DND-41 (cell line): ENCODE measurements around the gene PLA2G10.

Experiments
- EZH2 ChIP-seq: IDR thresholded peaks from 3 replicates; pipeline ENCODE4 v1.6.1; 2012; ENCODE audit warnings: borderline replicate concordance, low read depth, mild to moderate bottlenecking, moderate library complexity, low read length, inconsistent platforms; ENCODE audit not compliant: severe bottlenecking
- TF ChIP-seq, protein P1 (sequence below): IDR thresholded peaks from 2 replicates; pipeline ENCODE4 v1.5.1; 2012; ENCODE audit warnings: borderline replicate concordance, low read length, moderate library complexity, mild to moderate bottlenecking; ENCODE audit not compliant: poor library complexity, severe bottlenecking; ENCODE audit errors: extremely low read depth

DNA sequence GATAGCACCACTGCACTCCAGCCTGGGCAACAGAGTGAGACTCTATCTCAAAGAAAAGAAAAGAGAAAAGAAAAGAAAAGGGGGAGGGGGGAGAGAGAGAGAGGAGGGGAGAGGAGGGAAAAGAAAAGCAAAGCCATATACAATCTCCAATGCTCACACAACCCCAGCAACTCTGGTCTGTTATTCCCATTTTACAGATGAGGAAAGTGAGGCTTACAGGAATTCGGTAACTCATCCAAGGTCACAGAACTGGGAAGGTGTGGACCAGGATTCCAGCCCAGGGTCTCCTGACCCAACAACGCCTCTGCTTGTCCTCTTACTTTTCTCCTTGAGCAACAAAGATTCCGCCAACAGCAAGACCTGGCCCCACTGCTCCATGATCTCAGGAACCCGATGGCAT lies 13.0 kb downstream of the PLA2G10 start:
- TF ChIP-seq, protein P1, sequence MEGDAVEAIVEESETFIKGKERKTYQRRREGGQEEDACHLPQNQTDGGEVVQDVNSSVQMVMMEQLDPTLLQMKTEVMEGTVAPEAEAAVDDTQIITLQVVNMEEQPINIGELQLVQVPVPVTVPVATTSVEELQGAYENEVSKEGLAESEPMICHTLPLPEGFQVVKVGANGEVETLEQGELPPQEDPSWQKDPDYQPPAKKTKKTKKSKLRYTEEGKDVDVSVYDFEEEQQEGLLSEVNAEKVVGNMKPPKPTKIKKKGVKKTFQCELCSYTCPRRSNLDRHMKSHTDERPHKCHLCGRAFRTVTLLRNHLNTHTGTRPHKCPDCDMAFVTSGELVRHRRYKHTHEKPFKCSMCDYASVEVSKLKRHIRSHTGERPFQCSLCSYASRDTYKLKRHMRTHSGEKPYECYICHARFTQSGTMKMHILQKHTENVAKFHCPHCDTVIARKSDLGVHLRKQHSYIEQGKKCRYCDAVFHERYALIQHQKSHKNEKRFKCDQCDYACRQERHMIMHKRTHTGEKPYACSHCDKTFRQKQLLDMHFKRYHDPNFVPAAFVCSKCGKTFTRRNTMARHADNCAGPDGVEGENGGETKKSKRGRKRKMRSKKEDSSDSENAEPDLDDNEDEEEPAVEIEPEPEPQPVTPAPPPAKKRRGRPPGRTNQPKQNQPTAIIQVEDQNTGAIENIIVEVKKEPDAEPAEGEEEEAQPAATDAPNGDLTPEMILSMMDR = no peak
- TF ChIP-seq EZH2 = no peak
